Cortex of kidney (tissue), 1 donor: ENCODE results near the gene SLC12A1.

Source experiments
- DNase-seq: peaks from one replicate; lab custom pipeline; 2025; lab: John Stamatoyannopoulos, UW

Gene SLC12A1

DNA sequence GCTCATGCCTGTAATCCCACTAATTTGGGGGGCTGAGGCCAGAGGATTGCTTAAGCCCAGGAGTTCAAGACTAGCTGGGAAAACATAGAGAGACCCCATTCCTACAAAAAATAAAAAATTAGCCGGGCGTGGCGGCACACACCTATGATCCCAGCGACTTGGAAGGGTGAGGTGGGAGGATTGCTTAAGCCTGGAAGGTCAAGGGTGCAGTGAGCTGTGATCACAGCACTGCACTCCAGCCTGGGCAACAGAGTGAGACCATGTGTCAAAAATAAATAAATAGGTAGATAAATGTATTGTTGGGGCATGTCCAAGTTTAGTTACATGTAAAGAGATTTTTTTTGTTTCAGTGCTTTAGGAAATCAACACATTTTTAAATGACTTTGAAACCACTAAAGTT is 36.4 kb downstream of the SLC12A1 start:
- no peak for DNase-seq

DNA sequence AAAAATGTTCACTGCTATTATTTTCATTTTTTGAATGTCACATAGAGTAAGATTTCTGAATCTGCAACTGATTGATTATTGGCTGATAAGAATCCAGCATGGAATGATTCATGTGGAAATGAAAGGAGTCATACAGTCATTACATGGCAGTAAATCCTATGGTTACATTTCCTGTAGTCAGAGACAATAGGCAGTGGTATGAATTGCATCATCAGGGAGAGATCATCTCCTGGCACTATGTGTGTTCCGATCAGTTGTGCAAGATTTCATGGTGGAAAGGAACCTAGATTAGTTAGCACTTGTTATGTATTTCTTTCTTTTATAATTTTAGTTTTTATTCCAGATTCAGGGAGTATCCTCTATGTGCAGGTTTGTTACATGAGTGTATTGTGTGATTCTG is 38.8 kb downstream of the SLC12A1 start:
- no peak for DNase-seq

GRCh38 chr15:48248414-48248813 is 42.3 kb downstream of the SLC12A1 start:
- no peak for DNase-seq

DNA sequence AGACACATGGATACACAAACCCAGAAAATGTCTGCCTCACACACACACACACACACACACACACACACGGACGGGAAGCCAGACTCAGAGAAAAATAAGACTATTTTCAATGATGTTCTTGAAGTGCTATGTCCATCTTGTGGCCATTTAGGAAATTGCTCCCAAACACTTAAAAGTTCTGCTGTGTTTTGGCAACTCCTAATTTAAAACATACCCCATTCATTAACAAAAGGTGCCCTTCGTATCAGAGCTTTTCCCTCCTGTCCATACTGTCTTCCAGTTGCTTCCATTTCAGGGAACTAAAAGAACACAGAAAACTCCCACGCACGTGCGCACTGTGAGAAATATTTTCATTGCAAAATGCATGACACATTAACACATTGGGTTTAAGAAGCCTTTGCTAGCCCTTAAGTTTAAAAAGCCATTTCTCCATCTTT is 44.6 kb downstream of the SLC12A1 start:
- no peak for DNase-seq

GRCh38 chr15:48253172-48253571 is 47.1 kb downstream of the SLC12A1 start:
- DNase-seq = no peak

GRCh38 chr15:48265135-48265534 is 59.0 kb downstream of the SLC12A1 start:
- DNase-seq = no peak

GRCh38 chr15:48266024-48266689 is 60.1 kb downstream of the SLC12A1 start:
- DNase-seq = no peak

GRCh38 chr15:48267766-48268165 is 61.7 kb downstream of the SLC12A1 start:
- DNase-seq = no peak

DNA sequence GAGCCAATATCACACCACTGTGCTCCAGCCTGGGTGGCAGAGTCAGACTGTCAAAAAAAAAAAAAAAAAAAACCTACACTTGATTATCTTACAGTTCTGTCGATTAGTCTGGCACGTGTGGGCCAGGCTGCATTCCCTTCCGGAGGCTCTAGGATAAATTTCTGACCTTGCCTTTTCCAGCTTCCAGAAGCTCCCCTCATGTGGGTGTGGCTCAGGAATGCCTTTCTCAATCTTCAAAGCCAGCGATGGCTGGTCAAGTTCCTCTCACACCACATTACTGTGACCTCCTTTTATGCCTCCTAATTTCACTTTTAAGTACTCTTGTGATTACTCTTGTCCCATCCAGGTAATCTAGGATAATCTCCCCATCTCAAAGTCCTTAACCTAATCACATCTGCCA is 66.9 kb downstream of the SLC12A1 start:
- DNase-seq = no peak

DNA sequence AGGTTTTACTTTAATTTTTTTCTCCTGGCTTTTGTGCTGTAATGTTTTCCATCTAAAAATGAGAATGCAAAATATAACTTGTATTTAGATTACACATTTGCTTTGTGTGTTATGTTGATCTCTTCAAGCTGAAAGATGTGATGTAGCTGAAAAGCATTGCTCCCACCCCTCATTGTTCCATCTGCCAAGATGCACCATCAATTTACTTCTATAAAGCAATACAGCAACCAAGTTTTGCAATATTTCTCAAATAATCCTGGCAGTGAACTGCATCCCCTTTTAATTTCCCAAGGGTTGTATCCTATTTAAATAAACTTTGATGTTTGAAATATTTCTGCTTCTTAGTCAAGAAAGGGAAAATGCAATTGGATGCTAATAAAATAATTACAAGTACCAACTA is 72.6 kb downstream of the SLC12A1 start:
- no peak for DNase-seq

DNA sequence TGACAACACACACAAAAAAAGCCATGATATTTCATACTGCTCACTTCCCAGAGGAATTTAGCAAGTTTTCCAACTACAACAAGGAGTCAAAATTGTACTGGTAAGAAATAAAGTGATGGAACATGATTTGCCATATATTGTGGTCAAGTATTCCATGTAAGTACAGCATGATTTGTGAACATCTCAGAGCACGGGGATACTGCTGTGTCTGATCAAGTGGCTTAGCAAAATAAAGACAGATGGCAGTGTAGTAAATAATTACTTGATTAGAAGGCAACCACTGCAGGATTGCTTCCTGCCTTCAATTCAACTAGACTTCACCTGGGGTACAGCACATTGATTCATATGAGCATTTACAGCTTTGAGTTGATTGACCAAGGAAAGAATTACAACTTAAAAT is 73.5 kb downstream of the SLC12A1 start:
- no peak for DNase-seq

- DNase-seq = no peak
These were observed 75.6 kb downstream of the SLC12A1 start for GRCh38 chr15:48281674-48282073.

GRCh38 chr15:48282216-48282615 is 76.1 kb downstream of the SLC12A1 start:
- DNase-seq = no peak

DNA sequence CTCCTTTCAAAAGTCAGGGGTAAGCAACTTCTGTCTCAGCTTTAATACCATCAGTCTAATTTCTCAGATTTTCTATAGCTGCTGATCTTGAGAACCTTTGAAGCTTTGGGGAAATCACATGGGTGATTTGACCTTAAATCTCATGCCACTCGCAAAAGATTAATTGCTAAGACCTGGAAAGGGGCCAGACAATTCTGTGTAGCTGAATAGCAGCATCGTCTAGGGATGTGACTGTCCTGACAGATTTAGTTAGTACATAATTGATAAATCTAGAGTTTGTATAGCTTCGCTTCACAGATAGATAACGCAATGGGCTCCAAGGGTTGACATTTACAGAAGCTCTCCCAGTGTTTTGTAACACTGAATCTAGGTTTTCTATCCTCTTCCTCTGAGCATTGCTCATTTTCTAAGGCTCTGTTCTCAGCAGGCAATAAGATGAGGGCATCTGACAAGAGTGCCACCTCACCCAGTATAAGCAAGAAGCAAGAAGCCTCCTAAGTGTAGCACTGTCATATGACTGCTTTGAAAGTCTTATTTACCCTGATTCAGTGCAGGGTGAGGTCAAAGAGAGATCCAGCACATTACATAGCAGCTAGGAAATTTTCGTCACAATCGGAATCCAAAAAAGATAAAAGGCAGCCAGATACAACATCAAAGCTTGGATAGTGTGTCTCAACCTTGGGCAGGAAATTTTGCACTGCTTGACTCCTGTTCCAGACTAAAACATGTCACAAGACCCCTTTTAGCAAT is 77.5 kb downstream of the SLC12A1 start:
- DNase-seq = no peak

- no peak for DNase-seq
These were observed 79.5 kb downstream of the SLC12A1 start for GRCh38 chr15:48285329-48286214.

DNA sequence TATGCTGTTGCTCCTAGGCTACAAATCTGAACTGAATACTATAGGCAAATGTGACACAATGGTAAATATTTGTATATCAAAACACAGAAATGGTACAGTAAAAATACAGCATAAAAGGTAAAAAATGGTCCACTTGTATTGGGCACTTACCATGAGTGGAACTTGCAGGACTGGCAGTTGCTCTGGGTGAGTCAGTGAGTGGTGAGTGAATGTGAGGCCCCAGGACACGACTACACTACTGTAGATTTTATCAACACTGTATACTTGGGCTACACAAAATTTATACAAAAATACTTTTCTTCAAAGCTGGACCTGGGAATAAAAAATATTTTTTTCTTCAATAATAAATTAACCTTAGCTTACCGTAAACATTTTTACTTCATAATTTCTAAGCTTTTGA is 83.5 kb downstream of the SLC12A1 start:
- DNase-seq = no peak

GRCh38 chr15:48292458-48292857 is 86.4 kb downstream of the SLC12A1 start:
- DNase-seq = no peak

DNA sequence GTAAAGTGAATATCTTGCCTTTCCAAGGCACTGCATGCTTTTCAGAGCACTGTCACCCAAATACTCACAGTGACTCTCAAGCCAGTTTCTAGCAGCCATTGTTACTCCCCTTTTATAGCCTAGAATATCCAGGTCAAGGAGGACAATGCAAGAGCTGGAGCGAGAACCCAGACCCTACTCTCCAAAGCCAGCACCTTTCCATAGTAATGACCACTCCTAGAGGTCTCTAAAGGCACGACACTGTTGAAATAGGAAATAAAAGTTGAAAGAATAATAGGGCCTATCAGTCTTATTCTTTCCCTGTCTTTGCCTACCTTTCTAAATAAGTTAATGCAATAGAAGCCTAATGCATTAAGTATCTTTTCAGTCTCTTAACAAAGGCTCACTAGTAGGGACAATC is 91.6 kb downstream of the SLC12A1 start:
- DNase-seq = no peak

DNA sequence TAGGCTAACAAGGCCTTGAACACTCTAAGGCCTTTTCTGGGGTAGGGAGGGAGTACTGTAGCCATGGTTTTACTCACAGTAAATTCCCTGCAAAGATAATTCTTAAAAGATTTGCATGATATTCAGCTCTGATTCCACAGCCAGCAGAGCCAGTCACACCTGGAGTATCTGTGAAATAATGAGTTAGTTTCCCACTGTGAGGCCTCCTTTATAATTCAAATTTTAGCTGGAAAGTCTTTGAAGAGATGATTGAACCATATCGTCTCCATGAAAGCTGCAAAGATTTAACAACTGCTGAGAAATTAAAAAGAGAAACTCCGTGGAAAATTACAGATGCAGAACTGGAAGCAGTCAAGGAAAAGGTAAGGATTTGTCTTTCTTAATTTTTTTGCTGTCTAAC is 92.8 kb downstream of the SLC12A1 start:
- no peak for DNase-seq

- no peak for DNase-seq
These were observed 93.9 kb downstream of the SLC12A1 start for GRCh38 chr15:48300038-48300437.

DNA sequence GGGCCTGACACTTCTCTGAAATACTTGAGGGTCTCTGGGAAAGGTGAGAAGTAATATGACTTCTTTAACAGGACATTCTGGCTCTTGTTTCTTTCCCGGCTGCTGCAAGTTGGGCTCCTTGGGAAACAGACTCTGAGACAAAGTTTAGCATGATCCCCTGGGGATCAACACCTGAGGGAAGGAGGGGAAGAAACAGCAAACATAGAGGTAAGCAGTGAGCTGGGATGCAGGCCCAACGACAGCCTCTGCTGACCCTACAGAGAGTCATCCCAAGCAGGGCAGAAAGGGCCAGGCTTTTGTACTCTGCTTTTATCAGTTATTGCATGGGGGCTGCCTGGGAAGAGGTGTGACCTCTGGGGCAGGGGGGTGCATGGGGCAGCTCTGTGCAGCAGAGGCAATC is 98.3 kb downstream of the SLC12A1 start:
- DNase-seq = no peak

GRCh38 chr15:48306639-48307038 is 100.5 kb downstream of the SLC12A1 start:
- DNase-seq = no peak

DNA sequence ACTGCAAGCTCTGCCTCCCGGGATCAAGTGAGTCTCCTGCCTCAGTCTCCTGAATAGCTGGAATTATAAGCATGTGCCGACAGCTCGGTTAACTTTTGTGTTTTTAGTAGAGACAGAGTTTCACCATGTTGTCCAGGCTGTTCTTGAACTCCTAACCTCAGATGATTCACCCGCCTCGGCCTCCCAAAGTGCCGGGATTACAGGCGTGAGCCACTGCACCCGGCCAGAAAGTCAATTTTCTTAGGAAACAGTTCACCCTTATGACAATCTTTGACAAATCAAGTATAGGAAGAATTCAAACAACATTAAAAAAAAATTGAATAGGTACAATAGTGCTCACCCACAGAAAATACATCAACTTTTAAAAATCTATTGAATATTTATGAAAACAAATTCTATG is 101.5 kb downstream of the SLC12A1 start:
- no peak for DNase-seq
